Mesenteric fat pad (tissue), 1 donor: ENCODE data around the gene SMC1B. TPM values are rescaled to one million over a fixed set of nuclear protein-coding genes. Genes with fewer than 3 reads are reported as not detected.
"Not testable (repeated sequence)": the region's sequence is repeated elsewhere in the genome, so short reads cannot be mapped to it uniquely, and the experiment has no call there.

Source experiments
- DNase-seq: peaks from one replicate; pipeline ENCODE4 v3.0.0-alpha.2; 2020; ENCODE audit warnings: low spot score
- total RNA-seq: library from RNA; stranded (reverse); fragmentation: NEBNext Ultra II Directional; extraction: Animal tissue kit (Norgen Biotek cat#: 25700); gene quantifications from one replicate; pipeline ENCODE4 v1.2.1, GENCODE V29; 2021
- donor health status: DM: yes; HTN: yes; CAD: no.

The SMC1B gene
- total RNA-seq, 1 donor from 2014 or later: not detected

GRCh38 chr22:45422237-45422983, 9.0 kb upstream of the SMC1B start:
- peak; percentile 77 for DNase-seq

DNA sequence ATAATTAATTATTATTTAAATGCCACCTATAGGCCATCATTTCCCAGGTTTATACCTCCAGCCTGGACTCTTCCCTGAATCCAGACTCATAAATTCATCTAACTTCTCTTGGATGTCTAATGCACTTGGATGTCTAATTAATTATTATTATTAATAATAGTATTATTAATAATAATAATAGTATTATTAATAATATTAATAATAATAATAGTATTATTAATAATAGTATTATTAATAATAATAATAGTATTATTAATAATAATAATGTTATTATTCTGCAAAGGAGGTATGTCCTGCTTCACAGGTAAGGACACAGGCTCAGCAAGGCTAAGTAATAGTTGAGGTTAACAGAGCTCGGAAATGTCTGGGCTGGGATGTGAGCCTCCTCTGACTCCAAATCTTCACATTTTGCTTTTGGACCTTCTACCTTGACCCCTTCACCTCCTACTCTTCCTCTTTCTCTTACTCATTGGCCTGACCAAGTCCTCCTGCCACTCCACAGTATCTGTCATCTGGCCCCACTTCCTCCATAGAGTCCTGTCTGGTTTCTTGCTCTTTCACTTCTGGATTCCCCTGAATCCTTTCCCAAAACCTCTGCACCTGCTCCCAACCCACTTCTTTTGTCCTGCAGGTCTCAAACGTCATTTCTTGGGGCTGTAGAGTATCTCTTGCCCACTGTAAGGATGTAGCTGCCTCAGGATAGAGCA, 8.1 kb upstream of the SMC1B start:
- DNase-seq: peak; percentile 16

DNA sequence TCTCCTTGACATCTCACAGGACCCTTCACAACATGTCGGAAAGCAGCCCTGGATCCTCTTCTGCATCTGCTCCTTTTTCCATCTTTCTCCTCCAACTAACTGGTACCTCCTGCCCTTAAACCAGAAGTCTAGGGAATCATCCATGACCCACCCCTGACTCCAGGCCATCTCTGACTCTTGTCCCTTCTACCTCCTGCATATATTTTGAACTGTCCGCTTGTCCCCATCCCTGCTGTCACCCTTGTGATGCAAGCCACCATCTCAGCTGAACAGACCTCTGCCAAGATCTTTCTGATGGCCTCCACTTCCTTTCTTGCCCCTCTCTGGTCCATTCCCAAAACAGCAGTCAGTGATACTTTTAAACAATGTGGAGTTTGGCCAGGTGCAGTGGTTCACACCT, 7.1 kb upstream of the SMC1B start:
- peak; percentile 22 for DNase-seq

DNA sequence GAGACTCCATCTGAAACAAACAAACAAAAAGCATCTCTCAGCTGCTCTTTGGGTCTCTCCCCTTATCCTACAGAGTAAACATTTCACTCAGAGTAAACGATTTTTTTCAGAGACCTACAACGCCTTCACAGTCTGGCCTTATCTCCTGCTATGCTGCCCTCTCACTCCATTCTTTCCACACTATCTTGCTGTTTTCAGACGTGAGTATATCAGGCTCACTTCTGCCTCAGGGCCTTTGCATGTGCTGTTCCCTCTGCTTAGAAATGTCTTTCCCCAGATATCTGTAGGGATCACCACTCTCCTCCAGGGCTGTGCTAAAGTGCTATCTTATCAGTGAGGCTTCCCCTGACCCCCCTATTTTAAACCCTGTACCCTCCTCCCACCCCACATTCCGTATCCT, 6.6 kb upstream of the SMC1B start:
- DNase-seq: no peak

DNA sequence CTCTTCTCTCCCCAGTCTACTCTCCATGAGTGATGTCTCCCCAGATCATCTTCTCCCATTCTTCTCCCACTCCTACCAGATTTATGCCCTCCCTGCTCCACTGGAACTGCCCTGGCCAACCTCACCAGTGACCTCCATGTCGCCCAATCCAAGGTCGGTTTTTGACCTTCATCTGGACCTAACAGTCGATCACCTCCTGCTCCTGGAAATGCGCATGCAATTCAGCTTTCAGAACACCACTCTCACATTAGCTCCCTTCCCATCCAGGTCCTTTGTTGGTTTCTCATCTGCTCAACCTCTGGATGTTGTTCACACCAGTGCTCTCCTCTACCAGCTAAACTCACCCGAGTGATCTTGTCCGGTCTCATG, 5.4 kb upstream of the SMC1B start:
- DNase-seq: no peak

DNA sequence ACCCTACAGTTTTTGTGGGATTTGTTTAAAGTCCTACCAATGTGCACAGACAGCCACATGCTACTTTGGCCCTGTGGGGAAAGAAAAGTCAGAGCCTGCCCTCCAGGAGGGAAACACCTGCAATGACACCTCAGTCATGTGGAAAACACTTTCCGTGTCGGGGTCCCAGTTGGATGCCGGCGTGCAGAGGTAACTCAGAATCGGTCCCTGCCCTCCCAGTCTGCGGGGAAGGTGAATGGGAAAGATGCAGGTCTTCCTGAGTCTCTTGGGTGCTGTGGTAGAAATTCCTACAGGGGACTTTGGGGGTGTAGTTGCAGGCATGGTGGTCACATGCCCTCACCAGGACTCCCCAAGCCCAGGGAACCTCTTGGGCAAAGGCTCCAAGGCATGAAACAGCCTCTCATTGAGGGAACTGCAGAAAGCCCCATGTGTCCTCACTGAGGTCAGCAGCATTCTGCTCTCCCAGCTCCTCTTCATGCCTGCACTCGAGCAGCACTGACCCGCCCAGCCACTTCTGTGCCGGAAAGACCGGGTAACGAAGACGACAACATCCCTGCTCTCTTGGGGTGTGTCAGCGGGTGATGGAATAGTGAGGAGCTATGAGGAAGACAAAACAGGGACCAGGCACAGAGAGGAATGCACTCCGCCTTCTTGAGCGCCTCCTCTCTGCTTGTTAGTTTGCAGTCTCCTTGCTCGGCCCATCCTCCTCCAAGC, 4.8 kb upstream of the SMC1B start:
- peak; percentile 80 for DNase-seq

DNA sequence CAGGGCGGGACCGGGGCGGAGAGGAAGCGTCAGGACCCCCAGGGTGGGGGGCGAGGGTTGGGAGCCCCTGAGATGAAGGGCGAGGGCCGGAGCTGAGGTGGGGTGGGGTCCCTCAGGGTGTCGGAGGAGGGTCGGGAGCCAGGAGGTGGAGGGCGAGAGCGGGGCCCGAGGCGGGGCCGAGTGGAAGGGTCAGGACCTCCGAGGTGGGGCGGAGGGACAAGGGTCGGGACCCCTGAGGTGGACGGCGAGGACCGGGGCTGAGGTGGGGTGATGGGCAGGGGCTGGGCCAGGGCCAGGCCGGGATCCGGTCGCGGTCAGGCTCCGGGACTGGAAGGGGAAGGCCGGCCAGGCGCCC, 409 bp downstream of the SMC1B start:
- DNase-seq: no peak

DNA sequence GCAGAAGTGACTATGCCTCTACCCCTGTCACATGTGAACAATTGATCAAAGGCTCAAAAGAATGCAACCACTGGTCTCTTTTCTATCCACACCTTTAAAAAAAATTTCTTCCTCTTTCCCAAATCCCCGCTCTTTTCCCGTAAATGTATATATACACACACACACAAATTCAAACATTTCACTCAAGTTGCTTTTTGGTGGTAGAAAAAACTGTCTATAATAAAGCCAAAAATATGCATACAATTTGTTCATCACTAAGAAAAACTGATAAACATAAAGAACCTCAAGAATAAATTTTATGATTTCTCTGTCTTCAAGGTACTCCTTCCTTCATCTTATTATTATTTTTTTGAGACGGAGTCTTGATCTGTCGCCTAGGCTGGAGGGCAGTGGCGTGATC, 5.6 kb downstream of the SMC1B start:
- no peak for DNase-seq

GRCh38 chr22:45402466-45402985, 10.9 kb downstream of the SMC1B start:
- DNase-seq: no peak

GRCh38 chr22:45399712-45400445, 13.5 kb downstream of the SMC1B start:
- no peak for DNase-seq

DNA sequence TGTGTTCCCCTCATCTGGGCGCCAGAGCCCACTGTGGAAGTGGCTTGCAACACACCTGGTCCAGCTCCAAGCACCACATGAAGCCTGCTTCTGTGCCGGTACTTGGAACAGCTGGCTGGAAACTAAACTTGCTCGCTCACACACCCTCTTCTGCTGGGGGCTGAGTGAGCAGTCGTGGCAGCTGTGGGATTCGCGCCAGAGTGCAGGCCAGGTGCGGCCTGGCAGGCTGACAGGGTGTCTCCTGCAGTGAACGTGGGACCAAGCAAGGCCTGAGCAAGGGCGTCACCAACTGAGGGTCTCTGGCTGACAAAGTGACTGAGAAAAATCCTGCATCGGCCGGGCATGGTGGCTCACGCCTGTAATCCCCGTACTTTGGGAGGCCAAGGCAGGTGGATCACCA, 15.2 kb downstream of the SMC1B start:
- no peak for DNase-seq

DNA sequence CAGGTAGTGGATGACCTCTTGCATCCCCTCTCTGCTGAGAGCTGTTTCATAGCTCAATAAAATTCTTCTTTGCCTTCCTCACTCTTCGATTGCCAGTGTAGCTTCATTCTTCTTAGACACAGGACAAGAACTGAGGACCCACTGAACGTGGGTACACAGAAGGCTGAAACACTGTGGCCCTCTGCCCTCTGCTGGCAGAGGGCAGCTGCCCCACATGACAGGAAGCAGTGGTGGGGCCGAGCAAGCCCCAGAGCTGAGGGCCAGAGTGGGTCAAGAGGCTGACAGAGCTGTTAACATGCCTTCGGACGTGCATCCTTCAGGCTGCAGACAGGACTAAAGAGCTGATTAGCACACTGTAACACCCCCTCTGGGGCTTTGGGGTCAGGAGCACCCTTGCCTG, 15.6 kb downstream of the SMC1B start:
- DNase-seq: no peak

GRCh38 chr22:45389546-45389945, 23.9 kb downstream of the SMC1B start:
- no peak for DNase-seq

DNA sequence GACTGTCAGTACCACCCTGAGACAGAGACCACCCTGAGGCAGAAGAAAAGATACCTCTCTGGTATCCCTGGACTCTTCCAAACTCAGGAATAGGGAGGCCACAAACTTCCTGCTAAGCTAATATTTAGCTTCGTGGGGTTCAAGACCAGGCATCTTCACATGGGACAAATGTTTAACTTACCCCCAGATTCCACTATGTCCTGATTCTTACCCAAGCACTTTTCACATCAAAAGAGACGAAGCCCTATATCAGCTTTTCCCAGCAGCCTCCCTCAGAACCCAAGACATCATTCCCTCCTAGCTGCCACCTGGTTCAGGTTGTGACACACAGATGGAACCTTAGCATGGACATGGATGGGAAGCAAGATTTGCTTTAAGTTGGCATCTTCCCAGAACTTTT, 32.1 kb downstream of the SMC1B start:
- no peak for DNase-seq

DNA sequence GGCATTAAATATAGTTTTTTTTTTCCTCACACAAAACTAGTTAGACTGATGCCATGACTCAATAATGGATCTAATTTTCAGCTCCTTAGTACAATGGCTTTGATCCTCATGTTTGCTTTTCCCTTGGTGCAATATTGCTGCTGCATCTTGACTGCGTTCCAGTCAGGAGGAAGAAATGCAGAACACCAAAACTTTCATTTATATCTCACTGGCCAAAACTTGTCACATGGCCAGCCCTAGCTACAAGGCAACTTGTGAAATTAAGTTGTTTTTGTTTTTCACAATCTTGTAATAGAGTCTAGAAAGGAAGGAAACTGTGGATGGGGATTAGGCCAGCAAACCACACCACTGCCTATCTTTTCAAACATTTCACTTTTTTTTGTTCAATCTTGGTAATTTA, 36.7 kb downstream of the SMC1B start:
- no peak for DNase-seq

- DNase-seq: no peak
Measured at GRCh38 chr22:45376009-45376408, 37.4 kb downstream of the SMC1B start.

DNA sequence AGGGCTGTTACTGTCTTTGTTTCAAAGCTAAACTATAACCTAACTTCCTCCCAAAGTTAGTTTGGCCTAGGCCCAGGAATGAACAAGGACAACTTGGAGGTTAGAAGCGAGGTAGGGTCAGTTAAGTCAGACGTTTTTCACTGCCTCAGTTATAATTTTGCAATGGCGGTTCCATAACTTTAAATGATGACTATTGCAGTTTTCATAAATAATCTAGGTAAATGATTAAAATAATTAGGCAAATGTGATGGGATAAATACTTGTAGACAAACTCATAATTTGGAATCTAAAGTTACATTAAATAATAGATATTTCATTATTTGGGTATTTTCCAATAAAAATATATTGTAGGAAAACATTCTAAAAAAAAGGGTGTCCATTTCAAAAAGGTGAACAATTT, 39.8 kb downstream of the SMC1B start:
- not testable (repeated sequence) for DNase-seq

DNA sequence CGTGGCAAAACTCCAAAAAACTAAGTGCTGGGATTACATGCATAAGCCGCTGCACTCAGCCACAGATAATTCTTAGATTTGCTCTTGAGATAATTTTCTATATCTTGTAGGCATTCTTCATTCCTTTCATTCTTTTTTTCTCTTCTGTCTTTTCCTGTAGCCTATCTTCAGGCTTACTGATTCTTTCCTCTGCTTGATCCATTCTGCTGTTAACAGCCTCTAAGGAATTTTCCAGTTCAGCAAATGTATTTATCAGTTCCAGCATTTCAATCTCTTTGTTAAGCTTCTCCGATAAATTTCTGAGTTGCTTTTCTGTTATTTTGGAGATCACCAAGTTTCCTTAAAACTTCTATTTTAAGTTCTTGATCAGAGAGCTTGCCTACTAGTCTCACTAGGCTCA, 46.7 kb downstream of the SMC1B start:
- no peak for DNase-seq

- no peak for DNase-seq
Measured at GRCh38 chr22:45359627-45360026, 53.8 kb downstream of the SMC1B start.

DNA sequence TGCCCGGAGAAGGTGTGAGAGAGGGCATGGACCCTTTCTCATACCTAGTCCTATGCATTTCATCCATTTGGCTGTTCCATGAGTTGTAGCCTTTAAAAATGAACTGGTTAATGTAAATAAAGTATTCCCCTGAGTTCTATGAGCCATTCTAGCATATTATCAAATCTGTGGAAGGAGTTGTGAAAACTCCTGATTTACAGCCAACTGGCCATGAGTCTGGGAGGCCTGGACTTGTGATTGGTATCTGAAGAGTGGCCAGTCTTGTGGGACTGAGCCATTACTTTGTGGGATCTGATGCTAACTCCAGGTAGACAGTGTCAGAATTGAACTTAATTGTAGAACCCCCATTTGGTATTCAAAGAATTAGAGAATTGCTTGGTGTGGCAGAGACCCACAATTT, 55.3 kb downstream of the SMC1B start:
- no peak for DNase-seq

DNA sequence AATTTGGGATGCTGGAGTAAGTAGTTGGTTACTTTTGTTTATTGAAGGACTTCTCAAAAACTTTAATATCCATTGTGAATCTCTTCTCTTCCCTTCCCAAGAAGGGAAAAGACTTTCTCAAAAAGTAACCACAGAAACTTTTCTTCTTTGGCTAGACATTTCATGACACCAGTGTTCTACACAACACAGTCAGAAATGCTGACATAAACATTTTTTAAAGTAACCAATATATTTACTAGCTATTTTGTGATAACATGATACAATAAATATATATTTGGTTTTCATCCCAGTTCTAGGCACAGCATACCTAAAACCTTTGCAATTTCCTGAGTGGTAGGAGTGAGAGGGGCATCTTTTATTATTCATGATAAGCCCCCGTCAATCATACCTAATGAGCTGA, 55.9 kb downstream of the SMC1B start:
- no peak for DNase-seq

GRCh38 chr22:45353786-45354185, 59.6 kb downstream of the SMC1B start:
- DNase-seq: no peak
